Measurements from ENCODE around the gene SLC6A6.

DNA sequence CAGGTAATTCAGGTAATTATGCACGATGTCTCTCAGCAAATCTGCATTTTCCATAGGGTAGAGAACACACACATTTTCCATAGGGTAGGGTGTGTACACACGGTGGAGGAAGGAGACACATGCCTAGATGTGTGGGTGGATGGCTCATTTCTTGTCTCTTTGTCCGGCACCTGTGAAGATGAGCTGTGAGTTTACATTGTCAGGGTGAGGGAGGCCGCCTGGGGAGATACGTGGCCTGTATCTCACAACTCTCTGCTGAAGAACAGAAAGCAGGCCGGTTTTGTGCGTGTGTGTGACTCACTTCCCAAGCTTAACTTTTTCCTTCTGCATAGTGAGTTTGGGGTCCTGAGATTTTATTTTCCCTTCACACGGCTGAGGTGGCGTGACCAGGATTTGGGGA is 60.3 kb downstream of the SLC6A6 start:
- no peak for TF ChIP-seq POLR2A (IDR thresholded peaks at IDR 0.05)
- TF ChIP-seq, protein P1, sequence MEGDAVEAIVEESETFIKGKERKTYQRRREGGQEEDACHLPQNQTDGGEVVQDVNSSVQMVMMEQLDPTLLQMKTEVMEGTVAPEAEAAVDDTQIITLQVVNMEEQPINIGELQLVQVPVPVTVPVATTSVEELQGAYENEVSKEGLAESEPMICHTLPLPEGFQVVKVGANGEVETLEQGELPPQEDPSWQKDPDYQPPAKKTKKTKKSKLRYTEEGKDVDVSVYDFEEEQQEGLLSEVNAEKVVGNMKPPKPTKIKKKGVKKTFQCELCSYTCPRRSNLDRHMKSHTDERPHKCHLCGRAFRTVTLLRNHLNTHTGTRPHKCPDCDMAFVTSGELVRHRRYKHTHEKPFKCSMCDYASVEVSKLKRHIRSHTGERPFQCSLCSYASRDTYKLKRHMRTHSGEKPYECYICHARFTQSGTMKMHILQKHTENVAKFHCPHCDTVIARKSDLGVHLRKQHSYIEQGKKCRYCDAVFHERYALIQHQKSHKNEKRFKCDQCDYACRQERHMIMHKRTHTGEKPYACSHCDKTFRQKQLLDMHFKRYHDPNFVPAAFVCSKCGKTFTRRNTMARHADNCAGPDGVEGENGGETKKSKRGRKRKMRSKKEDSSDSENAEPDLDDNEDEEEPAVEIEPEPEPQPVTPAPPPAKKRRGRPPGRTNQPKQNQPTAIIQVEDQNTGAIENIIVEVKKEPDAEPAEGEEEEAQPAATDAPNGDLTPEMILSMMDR (IDR thresholded peaks at IDR 0.05) = no peak
